Psoas muscle (tissue), 8 donors: ENCODE data around the gene HCFC1R1. TPM values are rescaled to one million over a fixed set of nuclear protein-coding genes. Genes with fewer than 3 reads are reported as not detected.

Source experiments
- ATAC-seq, 4 donors: fragments of 200-7000 bp; cut with Tn5 transposase; one replicate each; pipeline ENCODE4 v1.9.1; 2020; ENCODE audit warnings: moderate library complexity in 3 of 4, mild to moderate bottlenecking in 2 of 4
- DNase-seq, 2 donors: peaks; one replicate each; pipeline ENCODE4 v3.0.0-alpha.2; 2020
- H3K27ac ChIP-seq: fragments of 200-600 bp; one replicate; pipeline ENCODE4 v1.8.0; 2022
- H3K27me3 ChIP-seq, 3 donors: fragments of 200-600 bp in 1 of 3; one replicate each; pipeline versions ENCODE4 v1.6.1 to v1.8.0; 2013 to 2022; ENCODE audit warnings: low read length in 2 of 3, mild to moderate bottlenecking in 2 of 3, moderate library complexity in 1 of 3; ENCODE audit not compliant: insufficient read depth in 3 of 3
- H3K36me3 ChIP-seq, 2 donors: fragments of 200-600 bp in 1 of 2; one replicate each; pipeline versions ENCODE4 v1.6.1 to v1.8.0; 2013 to 2022; ENCODE audit warnings: low read depth in 1 of 2, mild to moderate bottlenecking in 1 of 2, moderate library complexity in 1 of 2; ENCODE audit not compliant: insufficient read depth in 1 of 2
- H3K4me1 ChIP-seq: fragments of 200-600 bp; one replicate; pipeline ENCODE4 v1.8.0; 2022
- H3K4me3 ChIP-seq: fragments of 200-600 bp; one replicate; pipeline ENCODE4 v1.8.0; 2022; ENCODE audit warnings: mild to moderate bottlenecking
- H3K9me3 ChIP-seq: fragments of 200-600 bp; one replicate; pipeline ENCODE4 v1.8.0; 2022
- WGBS, 3 donors: extraction: QIAGEN DNeasy Blood & Tissue Kit; methylation state at CpG; one replicate each; pipeline versions ENCODE4 v1.1.6 to v1.1.7; 2013; 5-methylcytosine and 5-hydroxymethylcytosine counted together
- intact Hi-C, 2 donors: fragments of 100-400 bp; cut with DNase I; formaldehyde crosslinking; loops; one replicate each; pipeline versions ENCODE4 v1.11.0 to v1.14.2; 2022
- polyA plus RNA-seq, 3 donors: library from polyadenylated mRNA; stranded (reverse); fragments of 200-250 nt; gene quantifications; one replicate each; pipeline ENCODE4 v1.2.3, GENCODE V29; 2013
- total RNA-seq, 4 donors: library from RNA; stranded (reverse); fragmentation: NEBNext Ultra II Directional in 2 of 4; extraction: Animal tissue kit (Norgen Biotek cat#: 25700) in 2 of 4; gene quantifications; one replicate each; pipeline versions ENCODE4 v1.2.1 to v1.2.4, GENCODE V29; 2021 to 2023
- TF ChIP-seq, protein P1 (sequence below): fragments of 200-600 bp; IDR thresholded peaks from one replicate; pipeline ENCODE4 v1.8.0; 2022; ENCODE audit warnings: antibody characterized with exemption
- donor health status: healthy with polysubstance abuse.
- donor health status: DM: no; HTN: no; CAD: no; lungs with moderate emphysema.
- donor health status: Bipolar disorder and iron deficiency.
- donor health status: healthy.
- donor health status: DM: yes; HTN: yes; CAD: no.
- donor health status: DM: no; HTN: no; CAD: no.
- donor health status: DM: no; HTN: no; CAD: no.
- donor health status: DM: yes; HTN: yes; CAD: no.

The HCFC1R1 gene
- total and polyA plus RNA-seq, 7 donors, result 65.1 to 258 (median 160) TPM

DNA sequence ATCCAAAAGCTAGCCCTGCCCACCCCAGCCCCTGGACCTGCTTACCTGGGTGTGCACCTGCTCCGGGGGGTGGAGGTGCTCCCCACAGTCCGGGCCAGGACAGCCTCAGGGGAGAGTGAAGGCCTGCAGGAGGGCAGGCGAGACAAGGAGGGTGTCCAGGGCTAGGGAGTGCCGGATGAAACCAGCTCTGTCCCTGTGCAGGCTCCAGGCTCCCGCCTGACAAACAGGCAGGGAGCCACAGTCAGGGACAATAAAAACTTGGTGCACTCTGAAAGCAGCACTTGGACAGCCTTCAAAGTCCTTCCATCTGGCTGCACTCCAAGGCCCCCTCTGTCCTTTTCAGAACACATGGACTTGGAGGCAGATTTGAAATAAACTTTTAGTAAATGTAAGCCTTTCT lies 50.6 kb downstream of the HCFC1R1 start:
- TF ChIP-seq, protein P1, sequence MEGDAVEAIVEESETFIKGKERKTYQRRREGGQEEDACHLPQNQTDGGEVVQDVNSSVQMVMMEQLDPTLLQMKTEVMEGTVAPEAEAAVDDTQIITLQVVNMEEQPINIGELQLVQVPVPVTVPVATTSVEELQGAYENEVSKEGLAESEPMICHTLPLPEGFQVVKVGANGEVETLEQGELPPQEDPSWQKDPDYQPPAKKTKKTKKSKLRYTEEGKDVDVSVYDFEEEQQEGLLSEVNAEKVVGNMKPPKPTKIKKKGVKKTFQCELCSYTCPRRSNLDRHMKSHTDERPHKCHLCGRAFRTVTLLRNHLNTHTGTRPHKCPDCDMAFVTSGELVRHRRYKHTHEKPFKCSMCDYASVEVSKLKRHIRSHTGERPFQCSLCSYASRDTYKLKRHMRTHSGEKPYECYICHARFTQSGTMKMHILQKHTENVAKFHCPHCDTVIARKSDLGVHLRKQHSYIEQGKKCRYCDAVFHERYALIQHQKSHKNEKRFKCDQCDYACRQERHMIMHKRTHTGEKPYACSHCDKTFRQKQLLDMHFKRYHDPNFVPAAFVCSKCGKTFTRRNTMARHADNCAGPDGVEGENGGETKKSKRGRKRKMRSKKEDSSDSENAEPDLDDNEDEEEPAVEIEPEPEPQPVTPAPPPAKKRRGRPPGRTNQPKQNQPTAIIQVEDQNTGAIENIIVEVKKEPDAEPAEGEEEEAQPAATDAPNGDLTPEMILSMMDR, result no peak
- no peak for DNase-seq
- intact Hi-C loops, result no loop called here
- no peak for ATAC-seq
- no peaks in the 10 kb centered on the region for H3K36me3 ChIP-seq
- WGBS, 3 donors, result 65 to 77% (median 68%) methylated on average over 3 to 5 of the region's 5 CpGs
- no peak overlapping the region for H3K4me3 ChIP-seq
- no peak overlapping the region for H3K27ac ChIP-seq
- no peaks in the 10 kb centered on the region for H3K9me3 ChIP-seq
- H3K4me1 ChIP-seq, result peaks cover 10% of the 10 kb centered on the region
- H3K27me3 ChIP-seq, result peaks cover 0 to 5% (median 2%) of the 10 kb centered on the region in 3 donors

Other genes starting within 250 kb of the HCFC1R1 start
- 100 to 1,000 TPM; 226 to 317 (median 296) TPM for gene ELOB, start 246.7 kb downstream of the HCFC1R1 start, total RNA-seq
- 100 to 1,000 TPM; 344 to 660 (median 388) TPM for gene ELOB, start 246.7 kb downstream of the HCFC1R1 start, polyA plus RNA-seq
- not detected for gene PRSS33, start 236.4 kb downstream of the HCFC1R1 start, total RNA-seq
- gene PRSS33, start 236.4 kb downstream of the HCFC1R1 start, polyA plus RNA-seq, result not detected
- not detected for gene PRSS41, start 225.5 kb downstream of the HCFC1R1 start, total RNA-seq
- gene PRSS41, start 225.5 kb downstream of the HCFC1R1 start, polyA plus RNA-seq, result not detected
- not detected for gene PRSS21, start 206.7 kb downstream of the HCFC1R1 start, total RNA-seq
- under 1 TPM; 0.05 to 0.20 (median 0.10) TPM for gene PRSS21, start 206.7 kb downstream of the HCFC1R1 start, polyA plus RNA-seq
- not detected for gene ZG16B, start 193.6 kb downstream of the HCFC1R1 start, total RNA-seq
- under 1 TPM in 1 of 3 donors, not detected in 2; 0.62 TPM for gene ZG16B, start 193.6 kb downstream of the HCFC1R1 start, polyA plus RNA-seq
- gene PRSS22, start 165.8 kb downstream of the HCFC1R1 start, total RNA-seq, result under 1 TPM in 1 of 4 donors, not detected in 3; 0.20 TPM
- under 1 TPM in 2 of 3 donors, not detected in 1; 0.07 to 0.13 TPM for gene PRSS22, start 165.8 kb downstream of the HCFC1R1 start, polyA plus RNA-seq
- 10 to 100 TPM; 14.1 to 15.7 (median 15.4) TPM for gene FLYWCH2, start 140.7 kb downstream of the HCFC1R1 start, total RNA-seq
- 10 to 100 TPM; 26.5 to 39.4 (median 35.5) TPM for gene FLYWCH2, start 140.7 kb downstream of the HCFC1R1 start, polyA plus RNA-seq
- gene FLYWCH1, start 112.0 kb downstream of the HCFC1R1 start, total RNA-seq, result 10 to 100 TPM; 33.0 to 55.5 (median 40.3) TPM
- 10 to 100 TPM; 21.2 to 65.2 (median 24.7) TPM for gene FLYWCH1, start 112.0 kb downstream of the HCFC1R1 start, polyA plus RNA-seq
- not detected for gene KREMEN2, start 59.7 kb downstream of the HCFC1R1 start, total RNA-seq
- under 1 TPM in 2 of 3 donors, not detected in 1; 0.01 to 0.04 TPM for gene KREMEN2, start 59.7 kb downstream of the HCFC1R1 start, polyA plus RNA-seq
- 10 to 100 TPM in 1 of 4 donors, 1 to 10 TPM in 3; 4.6 to 15.9 (median 8.1) TPM for gene PAQR4, start 54.6 kb downstream of the HCFC1R1 start, total RNA-seq
- gene PAQR4, start 54.6 kb downstream of the HCFC1R1 start, polyA plus RNA-seq, result 10 to 100 TPM; 12.3 to 26.1 (median 15.0) TPM
- 1 to 10 TPM in 1 of 4 donors, under 1 TPM in 3; 0.27 to 1.2 (median 0.56) TPM for gene PKMYT1, start 43.5 kb downstream of the HCFC1R1 start, total RNA-seq
- 1 to 10 TPM in 2 of 3 donors, under 1 TPM in 1; 0.84 to 3.7 (median 2.0) TPM for gene PKMYT1, start 43.5 kb downstream of the HCFC1R1 start, polyA plus RNA-seq
- 1 to 10 TPM in 1 of 4 donors, under 1 TPM in 3; 0.17 to 2.2 (median 0.86) TPM for gene CLDN9, start 11.0 kb downstream of the HCFC1R1 start, total RNA-seq
- 1 to 10 TPM in 1 of 3 donors, under 1 TPM in 2; 0.12 to 1.3 (median 0.18) TPM for gene CLDN9, start 11.0 kb downstream of the HCFC1R1 start, polyA plus RNA-seq
- gene CLDN6, start 5.8 kb downstream of the HCFC1R1 start, total RNA-seq, result not detected
- 1 to 10 TPM in 1 of 3 donors, under 1 TPM in 2; 0.05 to 5.5 (median 0.45) TPM for gene CLDN6, start 5.8 kb downstream of the HCFC1R1 start, polyA plus RNA-seq
- 100 to 1,000 TPM; 139 to 181 (median 156) TPM for gene TNFRSF12A, start 3.6 kb downstream of the HCFC1R1 start, total RNA-seq
- 100 to 1,000 TPM in 2 of 3 donors, 10 to 100 TPM in 1; 69.5 to 889 (median 227) TPM for gene TNFRSF12A, start 3.6 kb downstream of the HCFC1R1 start, polyA plus RNA-seq
- gene THOC6, start 93 bp upstream of the HCFC1R1 start, total RNA-seq, result 10 to 100 TPM; 17.0 to 34.4 (median 25.8) TPM
- gene THOC6, start 93 bp upstream of the HCFC1R1 start, polyA plus RNA-seq, result 10 to 100 TPM; 26.9 to 72.2 (median 39.8) TPM
- gene BICDL2, start 13.0 kb upstream of the HCFC1R1 start, total RNA-seq, result not detected
- gene BICDL2, start 13.0 kb upstream of the HCFC1R1 start, polyA plus RNA-seq, result under 1 TPM in 2 of 3 donors, not detected in 1; 0.01 to 0.18 TPM
- 1 to 10 TPM in 3 of 4 donors, under 1 TPM in 1; 0.67 to 2.3 (median 1.2) TPM for gene MMP25, start 22.6 kb upstream of the HCFC1R1 start, total RNA-seq
- gene MMP25, start 22.6 kb upstream of the HCFC1R1 start, polyA plus RNA-seq, result 1 to 10 TPM in 1 of 3 donors, under 1 TPM in 2; 0.13 to 1.2 (median 0.23) TPM
- 100 to 1,000 TPM in 3 of 4 donors, 10 to 100 TPM in 1; 90.5 to 192 (median 123) TPM for gene IL32, start 41.7 kb upstream of the HCFC1R1 start, total RNA-seq
- 100 to 1,000 TPM; 302 to 749 (median 618) TPM for gene IL32, start 41.7 kb upstream of the HCFC1R1 start, polyA plus RNA-seq
- under 1 TPM in 1 of 4 donors, not detected in 3; 0.16 TPM for gene ZSCAN10, start 75.4 kb upstream of the HCFC1R1 start, total RNA-seq
- under 1 TPM in 1 of 3 donors, not detected in 2; 0.07 TPM for gene ZSCAN10, start 75.4 kb upstream of the HCFC1R1 start, polyA plus RNA-seq
- gene ZNF205, start 88.6 kb upstream of the HCFC1R1 start, total RNA-seq, result 1 to 10 TPM; 1.8 to 4.1 (median 1.9) TPM
- 1 to 10 TPM; 1.9 to 5.4 (median 4.6) TPM for gene ZNF205, start 88.6 kb upstream of the HCFC1R1 start, polyA plus RNA-seq
- gene ZNF213, start 111.1 kb upstream of the HCFC1R1 start, total RNA-seq, result 10 to 100 TPM in 1 of 4 donors, 1 to 10 TPM in 3; 8.1 to 11.6 (median 9.2) TPM
- 10 to 100 TPM in 2 of 3 donors, 1 to 10 TPM in 1; 7.9 to 19.1 (median 18.9) TPM for gene ZNF213, start 111.1 kb upstream of the HCFC1R1 start, polyA plus RNA-seq
- not detected for gene OR1F1, start 164.3 kb upstream of the HCFC1R1 start, total RNA-seq
- gene OR1F1, start 164.3 kb upstream of the HCFC1R1 start, polyA plus RNA-seq, result not detected
- gene ZNF200, start 211.2 kb upstream of the HCFC1R1 start, total RNA-seq, result 1 to 10 TPM; 2.8 to 4.0 (median 3.4) TPM
- gene ZNF200, start 211.2 kb upstream of the HCFC1R1 start, polyA plus RNA-seq, result 1 to 10 TPM; 1.3 to 5.8 (median 2.6) TPM
- gene MEFV, start 232.7 kb upstream of the HCFC1R1 start, total RNA-seq, result under 1 TPM; 0.24 to 0.81 (median 0.69) TPM
- gene MEFV, start 232.7 kb upstream of the HCFC1R1 start, polyA plus RNA-seq, result under 1 TPM; 0.07 to 0.09 (median 0.08) TPM